ENCODE results near the gene COA8.

COA8 gene

DNA sequence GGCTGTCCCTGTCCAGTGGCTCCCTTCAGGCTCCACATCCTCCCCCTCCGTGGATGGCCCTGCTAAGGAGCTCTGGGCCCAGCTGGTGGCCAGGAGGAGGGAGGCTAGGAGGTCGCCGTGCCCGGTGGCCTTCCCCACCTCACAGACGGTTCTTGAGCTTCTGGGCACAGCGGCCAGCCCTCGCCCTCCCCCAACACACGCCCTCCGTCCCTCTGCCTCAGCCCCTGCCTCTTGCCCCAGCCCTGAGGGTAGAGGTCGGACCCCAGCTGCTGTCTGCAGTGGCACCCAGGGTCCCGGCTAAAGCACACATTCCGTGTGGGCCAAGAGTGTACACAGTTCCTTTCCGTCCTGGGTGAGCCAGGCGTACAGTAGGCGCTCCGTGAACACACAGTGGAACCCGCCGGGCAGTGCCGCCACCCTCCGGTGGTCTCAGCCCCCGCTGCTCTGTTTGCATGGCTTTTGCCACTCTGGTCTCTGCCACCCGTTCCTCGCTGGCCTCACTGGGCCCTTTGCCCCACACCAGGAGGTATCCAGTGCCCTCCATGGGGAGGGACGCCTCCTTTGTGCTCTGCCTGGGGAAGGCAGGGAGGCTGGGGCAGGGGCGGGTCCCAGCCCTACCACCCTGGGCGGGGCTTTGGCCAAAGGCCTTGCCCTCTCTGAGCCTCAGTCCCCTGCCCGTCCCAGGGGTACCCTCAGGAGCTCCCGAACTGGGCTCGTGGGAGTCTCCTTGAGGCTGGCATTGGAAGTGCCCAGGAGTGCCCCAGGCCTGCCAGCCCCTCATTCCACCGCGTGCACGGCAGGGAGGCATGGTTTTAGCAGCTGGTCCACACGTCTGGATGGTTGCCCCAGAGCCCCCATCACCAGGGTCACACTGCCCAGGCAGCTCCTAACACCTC, 20.8 kb upstream of the COA8 start:
- no peak for TF ChIP-seq GABPA (IDR thresholded peaks at IDR 0.05; ENCODE audit: low read depth)
- TF ChIP-seq POLR2AphosphoS5 (IDR thresholded peaks at IDR 0.05; ENCODE audit: low read depth) = no peak
- TF ChIP-seq, protein P1, sequence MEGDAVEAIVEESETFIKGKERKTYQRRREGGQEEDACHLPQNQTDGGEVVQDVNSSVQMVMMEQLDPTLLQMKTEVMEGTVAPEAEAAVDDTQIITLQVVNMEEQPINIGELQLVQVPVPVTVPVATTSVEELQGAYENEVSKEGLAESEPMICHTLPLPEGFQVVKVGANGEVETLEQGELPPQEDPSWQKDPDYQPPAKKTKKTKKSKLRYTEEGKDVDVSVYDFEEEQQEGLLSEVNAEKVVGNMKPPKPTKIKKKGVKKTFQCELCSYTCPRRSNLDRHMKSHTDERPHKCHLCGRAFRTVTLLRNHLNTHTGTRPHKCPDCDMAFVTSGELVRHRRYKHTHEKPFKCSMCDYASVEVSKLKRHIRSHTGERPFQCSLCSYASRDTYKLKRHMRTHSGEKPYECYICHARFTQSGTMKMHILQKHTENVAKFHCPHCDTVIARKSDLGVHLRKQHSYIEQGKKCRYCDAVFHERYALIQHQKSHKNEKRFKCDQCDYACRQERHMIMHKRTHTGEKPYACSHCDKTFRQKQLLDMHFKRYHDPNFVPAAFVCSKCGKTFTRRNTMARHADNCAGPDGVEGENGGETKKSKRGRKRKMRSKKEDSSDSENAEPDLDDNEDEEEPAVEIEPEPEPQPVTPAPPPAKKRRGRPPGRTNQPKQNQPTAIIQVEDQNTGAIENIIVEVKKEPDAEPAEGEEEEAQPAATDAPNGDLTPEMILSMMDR (IDR thresholded peaks at IDR 0.05; ENCODE audit: insufficient read depth, low read length) = no peak
- TF ChIP-seq, protein P2, sequence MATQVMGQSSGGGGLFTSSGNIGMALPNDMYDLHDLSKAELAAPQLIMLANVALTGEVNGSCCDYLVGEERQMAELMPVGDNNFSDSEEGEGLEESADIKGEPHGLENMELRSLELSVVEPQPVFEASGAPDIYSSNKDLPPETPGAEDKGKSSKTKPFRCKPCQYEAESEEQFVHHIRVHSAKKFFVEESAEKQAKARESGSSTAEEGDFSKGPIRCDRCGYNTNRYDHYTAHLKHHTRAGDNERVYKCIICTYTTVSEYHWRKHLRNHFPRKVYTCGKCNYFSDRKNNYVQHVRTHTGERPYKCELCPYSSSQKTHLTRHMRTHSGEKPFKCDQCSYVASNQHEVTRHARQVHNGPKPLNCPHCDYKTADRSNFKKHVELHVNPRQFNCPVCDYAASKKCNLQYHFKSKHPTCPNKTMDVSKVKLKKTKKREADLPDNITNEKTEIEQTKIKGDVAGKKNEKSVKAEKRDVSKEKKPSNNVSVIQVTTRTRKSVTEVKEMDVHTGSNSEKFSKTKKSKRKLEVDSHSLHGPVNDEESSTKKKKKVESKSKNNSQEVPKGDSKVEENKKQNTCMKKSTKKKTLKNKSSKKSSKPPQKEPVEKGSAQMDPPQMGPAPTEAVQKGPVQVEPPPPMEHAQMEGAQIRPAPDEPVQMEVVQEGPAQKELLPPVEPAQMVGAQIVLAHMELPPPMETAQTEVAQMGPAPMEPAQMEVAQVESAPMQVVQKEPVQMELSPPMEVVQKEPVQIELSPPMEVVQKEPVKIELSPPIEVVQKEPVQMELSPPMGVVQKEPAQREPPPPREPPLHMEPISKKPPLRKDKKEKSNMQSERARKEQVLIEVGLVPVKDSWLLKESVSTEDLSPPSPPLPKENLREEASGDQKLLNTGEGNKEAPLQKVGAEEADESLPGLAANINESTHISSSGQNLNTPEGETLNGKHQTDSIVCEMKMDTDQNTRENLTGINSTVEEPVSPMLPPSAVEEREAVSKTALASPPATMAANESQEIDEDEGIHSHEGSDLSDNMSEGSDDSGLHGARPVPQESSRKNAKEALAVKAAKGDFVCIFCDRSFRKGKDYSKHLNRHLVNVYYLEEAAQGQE (IDR thresholded peaks at IDR 0.05; ENCODE audit: insufficient replicate concordance, low read depth) = no peak
- TF ChIP-seq SPI1 (IDR thresholded peaks at IDR 0.05; ENCODE audit: borderline replicate concordance, low read depth) = no peak
- Histone ChIP-seq H3K27me3 (ENCODE audit: insufficient read depth, poor library complexity, severe bottlenecking) (peaks cover 19% of the 10 kb centered on the region), H3K27ac (replicated peaks) (no peak overlapping the region), H3K4me3 (replicated peaks; ENCODE audit: insufficient read depth, low read length) (no peak overlapping the region)
- no peak for DNase-seq (ENCODE audit: low read depth in 1 of 2, low spot score in 1 of 2)

DNA sequence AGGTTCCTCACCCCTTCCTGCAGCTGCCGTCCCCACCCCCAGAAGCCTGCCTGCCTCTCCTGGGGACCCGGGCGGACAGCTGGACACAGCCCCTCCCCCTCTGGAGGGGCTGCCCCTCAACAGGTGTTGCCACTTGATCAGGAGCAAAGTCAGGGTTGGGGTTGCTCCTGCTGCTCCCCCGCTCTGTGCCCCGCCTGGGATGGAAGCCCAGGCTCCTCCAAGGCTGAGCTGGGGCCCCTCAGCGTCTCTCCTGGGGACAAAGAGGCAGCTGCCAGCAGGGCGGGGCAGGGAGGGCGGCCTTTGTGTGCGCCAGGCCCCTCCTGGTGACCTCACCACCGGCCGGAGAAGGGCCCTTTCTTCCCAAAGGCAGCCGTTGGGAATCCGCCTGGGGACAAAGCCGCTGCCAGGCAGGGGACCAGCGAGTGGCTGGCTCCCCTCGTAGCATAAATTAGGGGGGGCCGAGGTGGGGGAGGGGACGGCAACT, 20.1 kb upstream of the COA8 start:
- H3K27ac ChIP-seq (replicated peaks) = no peak overlapping the region
- peaks cover 19% of the 10 kb centered on the region for H3K27me3 ChIP-seq (ENCODE audit: insufficient read depth, poor library complexity, severe bottlenecking)
- no peak for TF ChIP-seq POLR2AphosphoS5 (IDR thresholded peaks at IDR 0.05; ENCODE audit: low read depth)
- no peak for TF ChIP-seq GABPA (IDR thresholded peaks at IDR 0.05; ENCODE audit: low read depth)
- TF ChIP-seq, protein P1 (IDR thresholded peaks at IDR 0.05; ENCODE audit: insufficient read depth, low read length) = no peak
- TF ChIP-seq SPI1 (IDR thresholded peaks at IDR 0.05; ENCODE audit: borderline replicate concordance, low read depth) = no peak
- TF ChIP-seq, protein P2 (IDR thresholded peaks at IDR 0.05; ENCODE audit: insufficient replicate concordance, low read depth) = no peak
- no peak for DNase-seq (ENCODE audit: low read depth in 1 of 2, low spot score in 1 of 2)
- H3K4me3 ChIP-seq (replicated peaks; ENCODE audit: insufficient read depth, low read length) = no peak overlapping the region

DNA sequence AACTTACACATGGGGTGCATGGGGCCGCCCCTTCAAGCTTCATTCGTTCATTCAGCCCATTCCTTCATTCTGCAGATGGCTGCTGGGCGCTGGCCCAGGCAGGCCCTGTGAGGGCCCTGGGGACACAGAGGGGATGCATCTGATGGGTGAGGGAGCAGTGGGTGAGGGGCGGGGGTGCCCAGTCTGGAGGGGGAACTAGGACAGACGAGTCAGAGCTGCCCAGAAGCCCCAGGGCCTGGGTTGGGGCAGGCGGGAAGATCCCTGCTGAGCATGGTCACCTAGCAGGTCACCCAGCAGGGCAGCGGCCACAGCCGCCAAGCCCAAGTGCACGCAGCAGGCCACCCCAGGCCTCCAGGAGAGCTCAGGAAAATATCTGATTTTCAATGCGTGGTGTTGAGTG, 19.6 kb upstream of the COA8 start:
- Histone ChIP-seq H3K4me3 (replicated peaks; ENCODE audit: insufficient read depth, low read length) (no peak overlapping the region), H3K27me3 (ENCODE audit: insufficient read depth, poor library complexity, severe bottlenecking) (peaks cover 19% of the 10 kb centered on the region), H3K27ac (replicated peaks) (no peak overlapping the region)
- DNase-seq (ENCODE audit: low read depth in 1 of 2, low spot score in 1 of 2) = no peak
- no peak for TF ChIP-seq GABPA (IDR thresholded peaks at IDR 0.05; ENCODE audit: low read depth)
- TF ChIP-seq, protein P2 (IDR thresholded peaks at IDR 0.05; ENCODE audit: insufficient replicate concordance, low read depth) = no peak
- TF ChIP-seq, protein P1 (IDR thresholded peaks at IDR 0.05; ENCODE audit: insufficient read depth, low read length) = no peak
- no peak for TF ChIP-seq POLR2AphosphoS5 (IDR thresholded peaks at IDR 0.05; ENCODE audit: low read depth)
- TF ChIP-seq SPI1 (IDR thresholded peaks at IDR 0.05; ENCODE audit: borderline replicate concordance, low read depth) = no peak
